ENCODE results near the gene SLC30A1. TPM values are rescaled to one million over a fixed set of nuclear protein-coding genes. Genes with fewer than 3 reads are reported as not detected.
A peak's percentile ranks its signal among the peaks of the same experiment; 100 is the strongest.

Gene SLC30A1
- total and polyA plus RNA-seq, 2 of the 13 experiments (the other 11 are each of a cell fraction or from before 2014, with no cell fraction given) = 5.9 to 24.4 TPM

DNA sequence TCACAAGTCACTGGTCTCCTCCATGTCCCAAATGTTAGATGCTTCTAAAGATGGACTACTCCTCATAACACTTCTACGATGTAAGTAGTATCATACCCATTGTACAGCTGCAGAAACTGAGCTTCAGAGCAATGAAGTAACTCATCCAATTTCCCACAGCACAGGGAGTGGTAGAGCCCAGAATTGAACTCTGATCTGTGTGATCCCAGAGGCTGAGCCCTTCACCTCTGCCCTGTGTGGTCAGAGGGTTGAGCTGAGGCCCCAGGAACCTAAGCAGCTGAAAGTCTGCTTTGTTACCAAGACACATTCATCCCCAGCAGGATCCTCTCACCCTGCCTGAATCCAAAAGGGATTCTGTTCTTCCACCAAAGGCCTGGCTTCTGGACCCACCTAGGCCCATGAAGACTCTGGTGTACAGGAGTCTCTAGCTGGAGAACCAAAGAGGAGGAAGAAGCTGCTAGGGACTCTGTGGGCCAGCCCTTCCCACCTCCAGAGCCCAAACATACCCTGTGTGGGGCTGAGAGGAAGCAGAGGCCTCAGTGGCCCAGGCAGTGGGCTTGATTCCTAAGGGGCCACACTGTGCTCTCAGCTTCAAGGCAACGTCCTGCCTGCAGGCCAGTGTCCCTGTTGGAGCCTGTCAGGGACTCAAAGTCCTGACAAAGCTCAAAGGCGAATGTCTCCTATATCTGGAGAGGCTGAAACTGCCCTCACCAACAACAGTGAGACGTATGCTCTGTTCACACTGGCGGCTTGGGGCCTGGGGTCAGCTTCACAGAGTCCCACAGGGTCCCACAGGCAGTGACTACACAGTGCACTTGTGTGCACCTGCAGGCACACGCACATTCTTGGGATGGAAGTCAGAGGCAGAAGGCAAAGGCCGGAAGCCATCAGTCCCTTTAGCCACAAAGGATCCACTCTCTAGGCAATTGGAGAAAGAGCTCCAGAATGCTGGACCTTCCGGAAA lies 40.4 kb upstream of the SLC30A1 start (continued):
- TF ChIP-seq, protein P1, sequence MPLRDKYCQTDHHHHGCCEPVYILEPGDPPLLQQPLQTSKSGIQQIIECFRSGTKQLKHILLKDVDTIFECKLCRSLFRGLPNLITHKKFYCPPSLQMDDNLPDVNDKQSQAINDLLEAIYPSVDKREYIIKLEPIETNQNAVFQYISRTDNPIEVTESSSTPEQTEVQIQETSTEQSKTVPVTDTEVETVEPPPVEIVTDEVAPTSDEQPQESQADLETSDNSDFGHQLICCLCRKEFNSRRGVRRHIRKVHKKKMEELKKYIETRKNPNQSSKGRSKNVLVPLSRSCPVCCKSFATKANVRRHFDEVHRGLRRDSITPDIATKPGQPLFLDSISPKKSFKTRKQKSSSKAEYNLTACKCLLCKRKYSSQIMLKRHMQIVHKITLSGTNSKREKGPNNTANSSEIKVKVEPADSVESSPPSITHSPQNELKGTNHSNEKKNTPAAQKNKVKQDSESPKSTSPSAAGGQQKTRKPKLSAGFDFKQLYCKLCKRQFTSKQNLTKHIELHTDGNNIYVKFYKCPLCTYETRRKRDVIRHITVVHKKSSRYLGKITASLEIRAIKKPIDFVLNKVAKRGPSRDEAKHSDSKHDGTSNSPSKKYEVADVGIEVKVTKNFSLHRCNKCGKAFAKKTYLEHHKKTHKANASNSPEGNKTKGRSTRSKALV (CRISPR knock-in tag; IDR thresholded peaks at IDR 0.05) = no peak
- TF ChIP-seq, protein P2, sequence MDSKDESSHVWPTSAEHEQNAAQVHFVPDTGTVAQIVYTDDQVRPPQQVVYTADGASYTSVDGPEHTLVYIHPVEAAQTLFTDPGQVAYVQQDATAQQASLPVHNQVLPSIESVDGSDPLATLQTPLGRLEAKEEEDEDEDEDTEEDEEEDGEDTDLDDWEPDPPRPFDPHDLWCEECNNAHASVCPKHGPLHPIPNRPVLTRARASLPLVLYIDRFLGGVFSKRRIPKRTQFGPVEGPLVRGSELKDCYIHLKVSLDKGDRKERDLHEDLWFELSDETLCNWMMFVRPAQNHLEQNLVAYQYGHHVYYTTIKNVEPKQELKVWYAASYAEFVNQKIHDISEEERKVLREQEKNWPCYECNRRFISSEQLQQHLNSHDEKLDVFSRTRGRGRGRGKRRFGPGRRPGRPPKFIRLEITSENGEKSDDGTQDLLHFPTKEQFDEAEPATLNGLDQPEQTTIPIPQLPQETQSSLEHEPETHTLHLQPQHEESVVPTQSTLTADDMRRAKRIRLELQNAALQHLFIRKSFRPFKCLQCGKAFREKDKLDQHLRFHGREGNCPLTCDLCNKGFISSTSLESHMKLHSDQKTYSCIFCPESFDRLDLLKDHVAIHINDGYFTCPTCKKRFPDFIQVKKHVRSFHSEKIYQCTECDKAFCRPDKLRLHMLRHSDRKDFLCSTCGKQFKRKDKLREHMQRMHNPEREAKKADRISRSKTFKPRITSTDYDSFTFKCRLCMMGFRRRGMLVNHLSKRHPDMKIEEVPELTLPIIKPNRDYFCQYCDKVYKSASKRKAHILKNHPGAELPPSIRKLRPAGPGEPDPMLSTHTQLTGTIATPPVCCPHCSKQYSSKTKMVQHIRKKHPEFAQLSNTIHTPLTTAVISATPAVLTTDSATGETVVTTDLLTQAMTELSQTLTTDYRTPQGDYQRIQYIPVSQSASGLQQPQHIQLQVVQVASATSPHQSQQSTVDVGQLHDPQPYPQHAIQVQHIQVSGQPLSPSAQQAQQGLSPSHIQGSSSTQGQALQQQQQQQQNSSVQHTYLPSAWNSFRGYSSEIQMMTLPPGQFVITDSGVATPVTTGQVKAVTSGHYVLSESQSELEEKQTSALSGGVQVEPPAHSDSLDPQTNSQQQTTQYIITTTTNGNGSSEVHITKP (CRISPR knock-in tag; IDR thresholded peaks at IDR 0.05; ENCODE audit: low read depth) = peak; percentile 95
- TF ChIP-seq ZNF343 (CRISPR knock-in tag; IDR thresholded peaks at IDR 0.05) (no peak; the same call in 1 of the 2 replicates), WIZ (CRISPR knock-in tag; IDR thresholded peaks at IDR 0.05) (no peak), FOXK2 (IDR thresholded peaks at IDR 0.05) (no peak), MYNN (CRISPR knock-in tag; IDR thresholded peaks at IDR 0.05; ENCODE audit: low read depth) (no peak), MAFG (CRISPR knock-in tag; IDR thresholded peaks at IDR 0.05) (no peak), ZNF775 (CRISPR knock-in tag; IDR thresholded peaks at IDR 0.05; ENCODE audit: borderline replicate concordance) (no peak), FOXC1 (CRISPR knock-in tag; IDR thresholded peaks at IDR 0.05; ENCODE audit: borderline replicate concordance) (no peak), ZKSCAN8 (CRISPR knock-in tag; IDR thresholded peaks at IDR 0.05; ENCODE audit: borderline replicate concordance) (no peak), ZNF44 (CRISPR knock-in tag; IDR thresholded peaks at IDR 0.05) (no peak), ZBTB7A (CRISPR knock-in tag; IDR thresholded peaks at IDR 0.05) (no peak), ZNF331 (CRISPR knock-in tag; IDR thresholded peaks at IDR 0.05) (no peak), ZNF768 (CRISPR knock-in tag; IDR thresholded peaks at IDR 0.05) (no peak; the same call in 1 of the 2 replicates), ZNF747 (CRISPR knock-in tag; IDR thresholded peaks at IDR 0.05; ENCODE audit: borderline replicate concordance) (no peak), ZNF225 (CRISPR knock-in tag; IDR thresholded peaks at IDR 0.05) (no peak), IKZF1 (IDR thresholded peaks at IDR 0.05) (no peak), STAG1 (CRISPR knock-in tag; IDR thresholded peaks at IDR 0.05) (no peak)
- TF ChIP-seq, protein P3, sequence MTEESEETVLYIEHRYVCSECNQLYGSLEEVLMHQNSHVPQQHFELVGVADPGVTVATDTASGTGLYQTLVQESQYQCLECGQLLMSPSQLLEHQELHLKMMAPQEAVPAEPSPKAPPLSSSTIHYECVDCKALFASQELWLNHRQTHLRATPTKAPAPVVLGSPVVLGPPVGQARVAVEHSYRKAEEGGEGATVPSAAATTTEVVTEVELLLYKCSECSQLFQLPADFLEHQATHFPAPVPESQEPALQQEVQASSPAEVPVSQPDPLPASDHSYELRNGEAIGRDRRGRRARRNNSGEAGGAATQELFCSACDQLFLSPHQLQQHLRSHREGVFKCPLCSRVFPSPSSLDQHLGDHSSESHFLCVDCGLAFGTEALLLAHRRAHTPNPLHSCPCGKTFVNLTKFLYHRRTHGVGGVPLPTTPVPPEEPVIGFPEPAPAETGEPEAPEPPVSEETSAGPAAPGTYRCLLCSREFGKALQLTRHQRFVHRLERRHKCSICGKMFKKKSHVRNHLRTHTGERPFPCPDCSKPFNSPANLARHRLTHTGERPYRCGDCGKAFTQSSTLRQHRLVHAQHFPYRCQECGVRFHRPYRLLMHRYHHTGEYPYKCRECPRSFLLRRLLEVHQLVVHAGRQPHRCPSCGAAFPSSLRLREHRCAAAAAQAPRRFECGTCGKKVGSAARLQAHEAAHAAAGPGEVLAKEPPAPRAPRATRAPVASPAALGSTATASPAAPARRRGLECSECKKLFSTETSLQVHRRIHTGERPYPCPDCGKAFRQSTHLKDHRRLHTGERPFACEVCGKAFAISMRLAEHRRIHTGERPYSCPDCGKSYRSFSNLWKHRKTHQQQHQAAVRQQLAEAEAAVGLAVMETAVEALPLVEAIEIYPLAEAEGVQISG (CRISPR knock-in tag; IDR thresholded peaks at IDR 0.05) = no peak; the same call in 1 of the 2 replicates
- TF ChIP-seq, protein P4, sequence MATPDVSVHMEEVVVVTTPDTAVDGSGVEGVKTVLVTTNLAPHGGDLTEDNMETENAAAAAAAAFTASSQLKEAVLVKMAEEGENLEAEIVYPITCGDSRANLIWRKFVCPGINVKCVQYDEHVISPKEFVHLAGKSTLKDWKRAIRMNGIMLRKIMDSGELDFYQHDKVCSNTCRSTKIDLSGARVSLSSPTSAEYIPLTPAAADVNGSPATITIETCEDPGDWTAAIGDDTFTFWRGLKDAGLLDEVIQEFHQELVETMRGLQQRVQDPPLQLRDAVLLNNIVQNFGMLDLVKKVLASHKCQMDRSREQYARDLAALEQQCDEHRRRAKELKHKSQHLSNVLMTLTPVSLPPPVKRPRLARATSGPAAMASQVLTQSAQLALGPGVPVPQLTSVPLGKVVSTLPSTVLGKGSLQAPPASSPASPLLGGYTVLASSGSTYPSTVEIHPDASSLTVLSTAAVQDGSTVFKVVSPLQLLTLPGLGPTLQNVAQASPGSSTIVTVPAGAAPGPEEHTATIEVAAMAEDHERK (CRISPR knock-in tag; IDR thresholded peaks at IDR 0.05; ENCODE audit: low read depth) = no peak

Data from HepG2 (cell line).